Loucy (cell line): ENCODE measurements around the gene MPZL1.

Experiments
- H2AFZ ChIP-seq: fragments of 200-600 bp; sonication (generic); 2 replicates; pipeline ENCODE4 v1.6.0; 2016; ENCODE audit warnings: antibody characterized with exemption, mild to moderate bottlenecking, low read length, moderate library complexity
- H3F3A ChIP-seq: fragments of 200-600 bp; 2 replicates; pipeline ENCODE4 v1.6.0; 2016; ENCODE audit warnings: antibody characterized with exemption, low read depth, mild to moderate bottlenecking
- H3K27me3 ChIP-seq: fragments of 200-600 bp; sonication (generic); 2 replicates; pipeline ENCODE4 v1.6.1; 2014; ENCODE audit warnings: low read length, mild to moderate bottlenecking; ENCODE audit not compliant: insufficient read depth, poor library complexity, severe bottlenecking
- H3K36me3 ChIP-seq: fragments of 200-600 bp; sonication (generic); 2 replicates; pipeline ENCODE4 v1.6.1; 2016; ENCODE audit warnings: low read length; ENCODE audit not compliant: insufficient read depth
- H3K4me1 ChIP-seq: fragments of 200-600 bp; sonication (generic); 2 replicates; pipeline ENCODE4 v1.5.1; 2014; ENCODE audit warnings: low read length, mild to moderate bottlenecking; ENCODE audit not compliant: insufficient read depth, poor library complexity, severe bottlenecking
- H3K4me2 ChIP-seq: fragments of 200-600 bp; sonication (generic); 2 replicates; pipeline ENCODE4 v1.6.0; 2014; ENCODE audit warnings: antibody characterized with exemption, low read length, low read depth, mild to moderate bottlenecking; ENCODE audit not compliant: poor library complexity, severe bottlenecking
- H3K4me3 ChIP-seq: fragments of 200-600 bp; sonication (generic); 2 replicates; pipeline ENCODE4 v1.5.1; 2014; ENCODE audit warnings: low read length, mild to moderate bottlenecking, mixed read lengths; ENCODE audit not compliant: poor library complexity, severe bottlenecking
- H3K79me2 ChIP-seq: fragments of 200-600 bp; sonication (generic); 2 replicates; pipeline ENCODE4 v1.6.1; 2014; ENCODE audit warnings: low read length; ENCODE audit not compliant: insufficient read depth
- H3K9ac ChIP-seq: fragments of 200-600 bp; sonication (generic); 2 replicates; pipeline ENCODE4 v1.6.0; 2014; ENCODE audit warnings: mild to moderate bottlenecking, low read depth, low read length, moderate library complexity; ENCODE audit not compliant: poor library complexity, severe bottlenecking
- H3K9me2 ChIP-seq: fragments of 200-600 bp; sonication (generic); replicated peaks from 2 replicates; pipeline ENCODE4 v1.6.1; 2016; ENCODE audit warnings: low read depth, low read length, mixed read lengths
- H3K9me3 ChIP-seq: fragments of 200-600 bp; sonication (generic); 2 replicates; pipeline ENCODE4 v1.6.1; 2014; ENCODE audit warnings: mild to moderate bottlenecking, antibody characterized with exemption, low read length, low read depth; ENCODE audit not compliant: insufficient read depth
- H4K20me1 ChIP-seq: fragments of 200-600 bp; sonication (generic); 2 replicates; pipeline ENCODE4 v1.6.0; 2014; ENCODE audit warnings: antibody characterized with exemption, low read length, mild to moderate bottlenecking; ENCODE audit not compliant: insufficient read depth, poor library complexity, severe bottlenecking
- EZH2phosphoT487 ChIP-seq: fragments of 200-600 bp; IDR thresholded peaks from 2 replicates; pipeline ENCODE4 v1.6.1; 2018; ENCODE audit warnings: antibody characterized with exemption, mild to moderate bottlenecking, moderate library complexity, borderline replicate concordance
- TF ChIP-seq, protein P1 (sequence below): fragments of 200-600 bp; sonication (generic); conservative IDR thresholded peaks from 2 replicates; pipeline ENCODE4 v1.5.1; 2014; ENCODE audit warnings: mild to moderate bottlenecking, antibody characterized with exemption, low read length

MPZL1 gene

DNA sequence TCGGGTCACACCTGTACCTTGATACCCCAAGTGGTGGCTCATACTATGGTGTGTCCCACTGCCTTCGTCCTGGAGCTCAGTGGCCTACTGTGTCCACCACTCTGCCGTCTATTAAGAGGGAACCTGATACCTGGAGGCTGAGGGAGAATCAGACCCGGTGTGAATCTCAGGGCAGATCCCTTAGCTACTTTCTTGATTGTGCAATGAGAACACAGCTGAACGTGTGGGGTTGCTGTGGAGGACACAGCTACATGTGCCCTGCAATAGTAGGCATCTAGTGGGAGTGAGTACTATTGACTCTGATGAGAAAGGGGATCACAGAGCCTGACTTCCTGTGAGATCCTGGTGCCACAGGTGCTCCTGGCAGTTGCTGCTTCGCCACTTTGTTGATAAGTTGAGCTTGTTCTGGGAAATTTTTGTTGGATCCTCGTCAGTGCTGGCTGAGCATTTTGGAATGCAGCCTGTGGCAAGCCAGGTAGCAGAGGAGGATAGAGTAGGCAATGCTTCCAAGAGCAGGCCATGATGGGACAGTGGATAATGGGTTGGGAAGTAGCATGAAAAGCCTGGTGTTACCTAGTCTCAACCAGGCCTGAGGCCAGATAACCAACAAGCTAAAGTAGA lies 28.2 kb upstream of the MPZL1 start:
- H3K36me3 ChIP-seq = peaks cover 90% of the 10 kb centered on the region; the same call in 1 of the 2 replicates

DNA sequence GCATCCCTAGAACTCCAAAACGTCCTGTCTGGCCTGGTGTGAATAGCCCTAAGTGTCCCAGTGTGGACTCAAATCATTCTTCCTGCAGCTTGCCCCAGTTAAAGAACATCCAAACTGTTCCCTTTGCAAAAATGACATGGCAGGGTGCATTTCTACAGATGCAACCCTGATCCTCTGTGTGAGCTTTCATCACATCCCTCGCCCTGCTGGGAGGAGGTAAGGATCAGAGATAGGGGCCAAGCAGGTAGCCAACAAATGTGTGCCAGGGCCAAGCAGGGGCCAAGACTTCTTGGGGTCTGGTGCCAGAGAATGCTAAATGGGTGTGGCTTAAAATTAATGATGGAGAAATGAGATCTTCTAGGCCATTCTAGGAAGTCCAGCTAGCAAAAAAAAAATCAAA lies 27.1 kb upstream of the MPZL1 start:
- Histone ChIP-seq H3K9me3 (no peaks in the 10 kb centered on the region), H3K4me1 (no peaks in the 10 kb centered on the region), H3K4me2 (no peak overlapping the region), H3K4me3 (no peak overlapping the region), H3K79me2 (no peaks in the 10 kb centered on the region), H2AFZ (no peak overlapping the region), H3K27me3 (no peaks in the 10 kb centered on the region), H3F3A (no peaks in the 10 kb centered on the region), H3K36me3 (peaks cover 91% of the 10 kb centered on the region; the same call in 1 of the 2 replicates), H4K20me1 (no peaks in the 10 kb centered on the region), H3K9ac (no peak overlapping the region), H3K9me2 (no peaks in the 10 kb centered on the region)
- TF ChIP-seq EZH2phosphoT487 = no peak
- TF ChIP-seq, protein P1, sequence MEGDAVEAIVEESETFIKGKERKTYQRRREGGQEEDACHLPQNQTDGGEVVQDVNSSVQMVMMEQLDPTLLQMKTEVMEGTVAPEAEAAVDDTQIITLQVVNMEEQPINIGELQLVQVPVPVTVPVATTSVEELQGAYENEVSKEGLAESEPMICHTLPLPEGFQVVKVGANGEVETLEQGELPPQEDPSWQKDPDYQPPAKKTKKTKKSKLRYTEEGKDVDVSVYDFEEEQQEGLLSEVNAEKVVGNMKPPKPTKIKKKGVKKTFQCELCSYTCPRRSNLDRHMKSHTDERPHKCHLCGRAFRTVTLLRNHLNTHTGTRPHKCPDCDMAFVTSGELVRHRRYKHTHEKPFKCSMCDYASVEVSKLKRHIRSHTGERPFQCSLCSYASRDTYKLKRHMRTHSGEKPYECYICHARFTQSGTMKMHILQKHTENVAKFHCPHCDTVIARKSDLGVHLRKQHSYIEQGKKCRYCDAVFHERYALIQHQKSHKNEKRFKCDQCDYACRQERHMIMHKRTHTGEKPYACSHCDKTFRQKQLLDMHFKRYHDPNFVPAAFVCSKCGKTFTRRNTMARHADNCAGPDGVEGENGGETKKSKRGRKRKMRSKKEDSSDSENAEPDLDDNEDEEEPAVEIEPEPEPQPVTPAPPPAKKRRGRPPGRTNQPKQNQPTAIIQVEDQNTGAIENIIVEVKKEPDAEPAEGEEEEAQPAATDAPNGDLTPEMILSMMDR = no peak

More for the DNA sequence above, 28.2 kb upstream of the MPZL1 start:
- no peaks in the 10 kb centered on the region for H3K4me1 ChIP-seq
- no peaks in the 10 kb centered on the region for H3F3A ChIP-seq
- no peaks in the 10 kb centered on the region for H4K20me1 ChIP-seq
- H3K27me3 ChIP-seq = no peaks in the 10 kb centered on the region
- no peaks in the 10 kb centered on the region for H3K79me2 ChIP-seq
- no peak overlapping the region for H2AFZ ChIP-seq
- no peaks in the 10 kb centered on the region for H3K9me2 ChIP-seq
- H3K9me3 ChIP-seq = no peaks in the 10 kb centered on the region
- H3K4me2 ChIP-seq = no peak overlapping the region
- H3K9ac ChIP-seq = no peak overlapping the region
- no peak overlapping the region for H3K4me3 ChIP-seq
- TF ChIP-seq EZH2phosphoT487 = no peak
- TF ChIP-seq, protein P1 = no peak

DNA sequence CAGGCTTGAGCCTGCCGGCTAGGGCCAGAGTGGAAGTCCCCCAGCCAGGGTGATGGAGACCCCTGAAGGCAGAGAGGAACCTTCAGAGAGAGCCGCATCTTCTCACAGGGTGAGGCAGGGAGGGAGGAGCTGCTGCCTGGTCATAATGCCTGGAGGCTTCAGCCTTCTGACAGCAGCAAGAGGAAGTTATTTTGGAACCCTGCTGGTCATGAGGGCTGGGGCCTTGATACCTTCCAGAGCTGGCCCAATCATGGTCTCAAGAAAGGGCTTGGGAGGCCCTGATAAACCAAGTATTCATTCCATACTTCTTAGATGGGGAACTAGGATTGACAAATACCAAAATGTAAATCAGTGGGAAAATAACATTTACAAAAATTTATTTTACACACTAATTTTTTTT lies 26.6 kb upstream of the MPZL1 start:
- H3K36me3 ChIP-seq = peaks cover 91% of the 10 kb centered on the region; the same call in 1 of the 2 replicates
- H3K4me3 ChIP-seq = no peak overlapping the region
- no peaks in the 10 kb centered on the region for H3F3A ChIP-seq
- no peaks in the 10 kb centered on the region for H3K9me3 ChIP-seq
- no peaks in the 10 kb centered on the region for H3K79me2 ChIP-seq
- H3K9me2 ChIP-seq = no peaks in the 10 kb centered on the region
- H3K9ac ChIP-seq = no peak overlapping the region
- no peak for TF ChIP-seq EZH2phosphoT487
- no peak overlapping the region for H3K4me2 ChIP-seq
- no peaks in the 10 kb centered on the region for H3K4me1 ChIP-seq
- H2AFZ ChIP-seq = no peak overlapping the region
- H3K27me3 ChIP-seq = no peaks in the 10 kb centered on the region
- H4K20me1 ChIP-seq = no peaks in the 10 kb centered on the region
